ENCODE results near the gene ELOVL5. TPM values are rescaled to one million over a fixed set of nuclear protein-coding genes. Genes with fewer than 3 reads are reported as not detected.

ELOVL5 gene
- total RNA-seq, 1 donor from 2014 or later, result 185 TPM

DNA sequence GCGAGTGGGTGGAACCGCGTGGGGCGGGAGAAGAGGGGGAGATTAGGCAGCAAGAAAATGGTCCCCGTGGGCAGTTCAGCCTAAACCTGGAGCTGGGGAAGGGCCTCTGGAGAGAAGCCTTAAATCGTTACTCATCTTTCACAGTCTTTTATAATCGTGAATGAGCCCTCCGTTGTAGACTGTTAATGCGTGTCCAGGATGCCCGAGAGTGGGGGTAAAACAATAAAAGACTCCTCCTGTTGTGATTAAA, 11.0 kb upstream of the ELOVL5 start:
- no peak for DNase-seq (ENCODE audit: low spot score)
- Histone ChIP-seq H3F3A (ENCODE audit: low read depth) (peaks cover 24% of the 10 kb centered on the region), H2AFZ (replicated peaks) (peak overlapping the region; percentile 61), H3K4me2 (peak overlapping the region; percentile 88), H3K79me2 (ENCODE audit: low read depth) (no peaks in the 10 kb centered on the region), H3K9ac (no peak overlapping the region), H3K9me3 (ENCODE audit: low read depth) (no peaks in the 10 kb centered on the region), H3K4me3 (peak overlapping the region; percentile 70), H4K20me1 (ENCODE audit: low read depth) (no peaks in the 10 kb centered on the region), H3K27ac (no peak overlapping the region), H3K36me3 (no peaks in the 10 kb centered on the region), H3K4me1 (peaks cover 24% of the 10 kb centered on the region), H3K27me3 (peaks cover 21% of the 10 kb centered on the region)
- H3K9me3 Mint-ChIP-seq, result peaks cover 11% of the 10 kb centered on the region
- no peak for TF ChIP-seq EZH2 (IDR thresholded peaks at IDR 0.05)
- TF ChIP-seq, protein P1, sequence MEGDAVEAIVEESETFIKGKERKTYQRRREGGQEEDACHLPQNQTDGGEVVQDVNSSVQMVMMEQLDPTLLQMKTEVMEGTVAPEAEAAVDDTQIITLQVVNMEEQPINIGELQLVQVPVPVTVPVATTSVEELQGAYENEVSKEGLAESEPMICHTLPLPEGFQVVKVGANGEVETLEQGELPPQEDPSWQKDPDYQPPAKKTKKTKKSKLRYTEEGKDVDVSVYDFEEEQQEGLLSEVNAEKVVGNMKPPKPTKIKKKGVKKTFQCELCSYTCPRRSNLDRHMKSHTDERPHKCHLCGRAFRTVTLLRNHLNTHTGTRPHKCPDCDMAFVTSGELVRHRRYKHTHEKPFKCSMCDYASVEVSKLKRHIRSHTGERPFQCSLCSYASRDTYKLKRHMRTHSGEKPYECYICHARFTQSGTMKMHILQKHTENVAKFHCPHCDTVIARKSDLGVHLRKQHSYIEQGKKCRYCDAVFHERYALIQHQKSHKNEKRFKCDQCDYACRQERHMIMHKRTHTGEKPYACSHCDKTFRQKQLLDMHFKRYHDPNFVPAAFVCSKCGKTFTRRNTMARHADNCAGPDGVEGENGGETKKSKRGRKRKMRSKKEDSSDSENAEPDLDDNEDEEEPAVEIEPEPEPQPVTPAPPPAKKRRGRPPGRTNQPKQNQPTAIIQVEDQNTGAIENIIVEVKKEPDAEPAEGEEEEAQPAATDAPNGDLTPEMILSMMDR (IDR thresholded peaks at IDR 0.05), result no peak
- no peak for TF ChIP-seq EZH2phosphoT487 (IDR thresholded peaks at IDR 0.05)
- peak overlapping the region; percentile 99 for H3K27ac Mint-ChIP-seq
- no peaks in the 10 kb centered on the region for H3K36me3 Mint-ChIP-seq
- peak overlapping the region; percentile 84 for H3K4me3 Mint-ChIP-seq
- peaks cover 5% of the 10 kb centered on the region for H3K27me3 Mint-ChIP-seq (ENCODE audit: insufficient read depth, low read depth)
- H3K4me1 Mint-ChIP-seq, result peaks cover 43% of the 10 kb centered on the region

DNA sequence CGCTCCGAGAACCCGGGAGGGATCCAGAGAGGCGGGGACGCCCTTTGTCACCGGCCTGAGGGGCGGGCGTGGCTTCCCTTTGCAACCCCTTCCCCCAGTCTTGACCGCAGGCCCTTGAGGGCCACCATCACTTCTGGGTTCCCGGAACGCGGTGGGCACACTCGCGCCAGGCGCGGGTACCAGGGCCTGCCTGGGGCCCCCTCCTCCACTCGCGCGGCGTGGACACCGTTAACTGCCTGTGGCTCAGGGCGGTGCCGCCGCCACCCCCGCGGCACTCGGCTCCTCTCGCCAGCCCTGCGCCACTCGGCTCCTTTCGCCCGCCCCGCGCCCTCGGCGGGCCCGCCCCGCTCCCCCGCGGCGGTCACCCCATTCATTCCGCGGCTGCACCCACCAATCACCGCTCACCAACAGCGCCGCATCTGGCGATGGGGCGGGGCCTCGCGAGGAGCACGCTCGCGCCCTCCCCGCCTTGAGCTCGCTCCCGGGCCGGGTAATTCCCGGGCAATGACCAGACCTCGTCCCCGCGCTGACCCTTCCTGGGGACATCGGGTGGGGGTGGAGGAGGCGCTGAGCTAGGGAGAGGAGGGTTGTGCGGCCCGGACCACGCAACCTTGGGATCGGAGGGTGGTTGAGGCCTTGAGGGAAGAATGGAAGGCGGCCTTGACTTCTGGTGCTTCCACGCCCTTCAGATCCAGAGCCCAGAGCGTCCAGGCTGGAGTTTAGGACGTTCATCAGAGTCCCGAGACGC, 10.5 kb upstream of the ELOVL5 start:
- Histone ChIP-seq H3K27me3 (peaks cover 21% of the 10 kb centered on the region), H3K79me2 (ENCODE audit: low read depth) (no peaks in the 10 kb centered on the region), H3K9ac (peak overlapping the region; percentile 39), H2AFZ (replicated peaks) (peak overlapping the region; percentile 92), H3F3A (ENCODE audit: low read depth) (peaks cover 24% of the 10 kb centered on the region), H3K4me3 (peak overlapping the region; percentile 70), H3K27ac (no peak overlapping the region), H3K9me3 (ENCODE audit: low read depth) (no peaks in the 10 kb centered on the region), H4K20me1 (ENCODE audit: low read depth) (no peaks in the 10 kb centered on the region), H3K36me3 (no peaks in the 10 kb centered on the region), H3K4me2 (peak overlapping the region; percentile 88), H3K4me1 (peaks cover 24% of the 10 kb centered on the region)
- Mint-ChIP-seq H3K4me1 (peaks cover 43% of the 10 kb centered on the region), H3K4me3 (peak overlapping the region; percentile 86), H3K9me3 (peaks cover 11% of the 10 kb centered on the region), H3K27ac (peak overlapping the region; percentile 99), H3K36me3 (no peaks in the 10 kb centered on the region), H3K27me3 (ENCODE audit: insufficient read depth, low read depth) (peaks cover 5% of the 10 kb centered on the region)
- TF ChIP-seq, protein P1 (IDR thresholded peaks at IDR 0.05), result no peak
- TF ChIP-seq EZH2phosphoT487 (IDR thresholded peaks at IDR 0.05) (no peak), EZH2 (IDR thresholded peaks at IDR 0.05) (no peak)
- peak; percentile 97 for DNase-seq (ENCODE audit: low spot score)

DNA sequence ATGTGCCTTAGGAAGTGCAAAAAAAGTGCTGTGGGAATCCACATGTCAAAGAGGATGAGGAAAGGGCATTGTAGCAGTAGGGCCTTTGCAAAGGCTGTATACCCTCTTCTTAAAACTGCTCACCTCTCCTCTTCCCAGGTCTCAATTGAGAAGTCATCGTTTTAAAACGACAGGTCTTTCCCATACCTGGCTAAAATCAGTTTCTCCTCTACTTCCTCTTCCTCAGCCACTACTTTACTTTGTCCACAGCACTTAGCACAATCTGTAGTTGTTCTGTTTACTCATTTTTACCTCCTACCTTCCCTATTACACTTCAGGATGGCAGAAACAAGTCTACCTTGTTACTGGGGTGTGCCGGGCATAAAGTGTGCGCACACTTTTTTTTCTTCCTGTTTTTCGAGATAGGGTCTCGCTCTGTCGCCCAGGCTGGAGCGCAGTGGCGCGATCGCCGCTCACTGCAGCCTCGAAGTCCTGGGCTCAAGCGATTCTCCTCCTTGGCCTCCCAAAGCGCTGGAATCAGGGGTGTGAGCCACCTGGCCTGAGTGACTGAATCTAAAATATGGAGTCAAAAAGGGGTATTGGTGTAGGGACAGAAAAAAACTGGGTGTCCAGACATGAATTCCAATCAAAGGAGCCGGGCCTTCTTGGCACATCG, 9.8 kb upstream of the ELOVL5 start:
- H2AFZ ChIP-seq (replicated peaks), result peak overlapping the region; percentile 92
- no peaks in the 10 kb centered on the region for H3K9me3 ChIP-seq (ENCODE audit: low read depth)
- H3K4me3 Mint-ChIP-seq, result peak overlapping the region; percentile 86
- peaks cover 11% of the 10 kb centered on the region for H3K9me3 Mint-ChIP-seq
- peak overlapping the region; percentile 39 for H3K9ac ChIP-seq
- H3K4me1 ChIP-seq, result peaks cover 24% of the 10 kb centered on the region
- H3F3A ChIP-seq (ENCODE audit: low read depth), result peaks cover 24% of the 10 kb centered on the region
- peak overlapping the region; percentile 98 for H3K27ac Mint-ChIP-seq
- H3K79me2 ChIP-seq (ENCODE audit: low read depth), result no peaks in the 10 kb centered on the region
- H3K4me2 ChIP-seq, result peak overlapping the region; percentile 88
- no peaks in the 10 kb centered on the region for H3K36me3 Mint-ChIP-seq
- H3K27me3 Mint-ChIP-seq (ENCODE audit: insufficient read depth, low read depth), result peaks cover 5% of the 10 kb centered on the region
- H3K36me3 ChIP-seq, result no peaks in the 10 kb centered on the region
- H3K4me3 ChIP-seq, result peak overlapping the region; percentile 70
- no peak overlapping the region for H3K27ac ChIP-seq
- DNase-seq (ENCODE audit: low spot score), result no peak
- peaks cover 43% of the 10 kb centered on the region for H3K4me1 Mint-ChIP-seq
- peaks cover 21% of the 10 kb centered on the region for H3K27me3 ChIP-seq
- H4K20me1 ChIP-seq (ENCODE audit: low read depth), result no peaks in the 10 kb centered on the region
- TF ChIP-seq, protein P1 (IDR thresholded peaks at IDR 0.05), result no peak
- no peak for TF ChIP-seq EZH2 (IDR thresholded peaks at IDR 0.05)
- TF ChIP-seq EZH2phosphoT487 (IDR thresholded peaks at IDR 0.05), result no peak

All from neural progenitor cell (in vitro differentiated cells).